HepG2 (cell line): Measurements from ENCODE around the gene HOXC12. TPM values are rescaled to one million over a fixed set of nuclear protein-coding genes. Genes with fewer than 3 reads are reported as not detected.
A peak's percentile ranks its signal among the peaks of the same experiment; 100 is the strongest.

Experiments used
- ATAC-seq: fragments of 200-7000 bp; cut with Tn5 transposase; 3 replicates; pipeline ENCODE4 v1.9.1; 2020; ENCODE audit warnings: mild to moderate bottlenecking, moderate library complexity
- BruUV-seq: library from RNA; stranded (reverse); fragments of 400-500 nt; replicated peaks from 2 replicates; lab custom pipeline; 2021; lab: Mats Ljungman, UMichigan
- CTCF ChIA-PET: fragments of 300-600 bp; formaldehyde crosslinking; extraction: SDS; loops from one replicate; lab custom pipeline; 2021; ENCODE audit warnings: low total read pairs, inconsistent platforms, low intra/inter-chr PET ratio; lab: Yijun Ruan, JAX
- POLR2A ChIA-PET: fragments of 350-600 bp; sonication (Branson Sonifier 250); formaldehyde crosslinking; loops from one replicate; lab custom pipeline; 2020; ENCODE audit warnings: antibody characterized with exemption, inconsistent platforms; lab: Yijun Ruan, JAX
- DNase-seq: peaks from one replicate; pipeline ENCODE4 v3.0.0-alpha.2; 2015; ENCODE audit warnings: low spot score
- FAIRE-seq: peaks from 3 replicates; lab custom pipeline; 2011; peaks lifted over from hg19 to GRCh38; lab: Jason Lieb, UNC
- H2AFZ ChIP-seq: one replicate; pipeline ENCODE4 v1.6.1; 2011; ENCODE audit warnings: low read length, inconsistent platforms
- H3K27ac ChIP-seq: fragments of 300-600 bp; 3 replicates; pipeline ENCODE4 v1.8.0; 2011; ENCODE audit warnings: mixed run types, mild to moderate bottlenecking, mixed read lengths, low read length, inconsistent platforms; ENCODE audit not compliant: insufficient read depth; ENCODE audit errors: extremely low read length
- H3K27me3 ChIP-seq, 2 experiments: fragments of 200-600 bp in 1 of 2; 2 replicates in 1 of 2; 3 replicates in 1 of 2; pipeline versions ENCODE4 v1.6.0 to v1.8.0; 2011; ENCODE audit warnings: low read length in 2 of 2, mild to moderate bottlenecking in 2 of 2, moderate library complexity in 2 of 2, inconsistent platforms in 1 of 2; ENCODE audit not compliant: insufficient read depth in 2 of 2, control insufficient read depth in 1 of 2
- H3K36me3 ChIP-seq, 2 experiments: fragments of 200-600 bp in 1 of 2; replicated peaks in 1 of 2; 2 replicates in 1 of 2; 3 replicates in 1 of 2; pipeline versions ENCODE4 v1.5.1 to v1.8.0; 2011; ENCODE audit warnings: low read length in 2 of 2, inconsistent platforms in 1 of 2; ENCODE audit not compliant: insufficient read depth in 2 of 2, control insufficient read depth in 1 of 2
- H3K4me1 ChIP-seq: 2 replicates; pipeline ENCODE4 v1.5.1; 2012; ENCODE audit warnings: low read length, inconsistent platforms; ENCODE audit not compliant: insufficient read depth
- H3K4me2 ChIP-seq: 2 replicates; pipeline ENCODE4 v1.6.0; 2011; ENCODE audit warnings: low read depth, low read length, inconsistent platforms
- H3K4me3 ChIP-seq, 3 experiments: fragments of 200-600 bp in 1 of 3; sonication (generic), shearing (Covaris generic) in 1 of 3; replicated peaks in 1 of 3; 2 replicates each; pipeline ENCODE4 v1.5.1; 2011 to 2016; ENCODE audit warnings: low read length in 3 of 3, inconsistent platforms in 2 of 3, low read depth in 2 of 3, mild to moderate bottlenecking in 2 of 3, control low read depth in 1 of 3, mixed read lengths in 1 of 3; ENCODE audit not compliant: insufficient read depth in 1 of 3
- H3K79me2 ChIP-seq: one replicate; pipeline ENCODE4 v1.6.1; 2011; ENCODE audit warnings: low read length, inconsistent platforms; ENCODE audit not compliant: insufficient read depth
- H3K9ac ChIP-seq: 2 replicates; pipeline ENCODE4 v1.6.0; 2011; ENCODE audit warnings: mild to moderate bottlenecking, low read depth, low read length, inconsistent platforms; ENCODE audit not compliant: insufficient read depth
- H3K9me3 ChIP-seq: 2 replicates; pipeline ENCODE4 v1.5.1; 2012; ENCODE audit warnings: mild to moderate bottlenecking, low read length
- H4K20me1 ChIP-seq: 2 replicates; pipeline ENCODE4 v1.6.0; 2011; ENCODE audit warnings: inconsistent platforms, mild to moderate bottlenecking, low read length, moderate library complexity; ENCODE audit not compliant: insufficient read depth
- ELF3 ChIP-seq: IDR thresholded peaks from 2 replicates; pipeline ENCODE4 v1.6.1; 2016; ENCODE audit warnings: missing genetic modification reagents, missing compliant biosample characterization
- ERF ChIP-seq: IDR thresholded peaks from 2 replicates; pipeline ENCODE4 v1.6.1; 2018; ENCODE audit warnings: missing biosample characterization, missing genetic modification reagents
- HOXD1 ChIP-seq: sonication (generic); formaldehyde crosslinking; IDR thresholded peaks from 2 replicates; pipeline ENCODE4 v1.5.0; 2020; ENCODE audit warnings: missing genetic modification reagents
- RXRA ChIP-seq: sonication (generic); formaldehyde crosslinking; IDR thresholded peaks from 2 replicates; pipeline ENCODE4 v1.5.1; 2020; ENCODE audit warnings: missing genetic modification reagents
- ZFP82 ChIP-seq: sonication (generic); formaldehyde crosslinking; IDR thresholded peaks from 2 replicates; pipeline ENCODE4 v1.5.1; 2020; ENCODE audit warnings: mild to moderate bottlenecking, missing genetic modification reagents, borderline replicate concordance
- ZKSCAN5 ChIP-seq: sonication (generic); formaldehyde crosslinking; IDR thresholded peaks from 2 replicates; pipeline ENCODE4 v1.5.1; 2020; ENCODE audit warnings: mild to moderate bottlenecking, missing genetic modification reagents
- ZNF7 ChIP-seq: IDR thresholded peaks from 2 replicates; pipeline ENCODE4 v1.6.1; 2016; ENCODE audit warnings: missing biosample characterization, missing genetic modification reagents
- ZNF879 ChIP-seq: sonication (generic); formaldehyde crosslinking; IDR thresholded peaks from 2 replicates; pipeline ENCODE4 v1.8.1; 2023; ENCODE audit warnings: missing genetic modification reagents
- WGBS: methylation state at CpG from one replicate; pipeline ENCODE4 v1.1.6; 2017; ENCODE audit warnings: low lambda C conversion rate; 5-methylcytosine and 5-hydroxymethylcytosine counted together
- in situ Hi-C: cut with HindIII; loops from 2 replicates; pipeline ENCODE4 v1.10.0; 2017; ENCODE audit warnings: low pct_unique_long_range_greater_than_20kb; ENCODE audit not compliant: extremely low pct_ligation_motif_present
- intact Hi-C: fragments of 100-400 bp; cut with micrococcal nuclease; formaldehyde crosslinking; loops from one replicate; pipeline ENCODE4 v1.10.0; 2022; ENCODE audit not compliant: unreplicated experiment
- polyA plus RNA-seq, 8 experiments: library from polyadenylated mRNA; depleted of rRNA in 3 of 8; stranded (reverse) in 7 of 8; unstranded in 1 of 8; fragments of >200 nt; fragmentation: Illumina TruSeq in 4 of 8; extraction: Trizol in 4 of 8; gene quantifications; 2 replicates each; pipeline versions ENCODE4 v1.2.1 to v1.2.3, GENCODE V29; 2011 to 2016; ENCODE audit warnings: low read depth in 4 of 8, missing spikeins in 1 of 8, mixed read lengths in 1 of 8; ENCODE audit not compliant: insufficient read depth in 1 of 8
- total RNA-seq, 5 experiments: library from RNA; depleted of rRNA; stranded (reverse); fragments of >200 nt; fragmentation: Illumina TruSeq; extraction: Trizol; gene quantifications; 2 replicates each; pipeline ENCODE4 v1.2.3, GENCODE V29; 2016; ENCODE audit warnings: low read depth in 1 of 5
- TF ChIP-seq, protein P1 (sequence below): sonication (generic); formaldehyde crosslinking; IDR thresholded peaks from 2 replicates; pipeline ENCODE4 v1.4.0; 2020; ENCODE audit warnings: missing genetic modification reagents, borderline replicate concordance
- TF ChIP-seq, protein P2 (sequence below): sonication (generic); formaldehyde crosslinking; IDR thresholded peaks from 2 replicates; pipeline ENCODE4 v1.4.0; 2020; ENCODE audit warnings: missing genetic modification reagents
- TF ChIP-seq, protein P3 (sequence below): sonication (generic); formaldehyde crosslinking; IDR thresholded peaks from 2 replicates; pipeline ENCODE4 v1.4.0; 2020; ENCODE audit warnings: missing genetic modification reagents
- TF ChIP-seq, protein P4 (sequence below): sonication (generic); formaldehyde crosslinking; conservative IDR thresholded peaks from 2 replicates; pipeline ENCODE4 v1.8.1; 2023; ENCODE audit warnings: missing genetic modification reagents
- TF ChIP-seq, protein P5 (sequence below): sonication (generic); formaldehyde crosslinking; IDR thresholded peaks from 2 replicates; pipeline ENCODE4 v1.4.0; 2020; ENCODE audit warnings: mild to moderate bottlenecking, low read depth, missing genetic modification reagents

Gene HOXC12
- total and polyA plus RNA-seq, 2 of the 13 experiments (the other 11 are each of a cell fraction or from before 2014, with no cell fraction given) = not detected

DNA sequence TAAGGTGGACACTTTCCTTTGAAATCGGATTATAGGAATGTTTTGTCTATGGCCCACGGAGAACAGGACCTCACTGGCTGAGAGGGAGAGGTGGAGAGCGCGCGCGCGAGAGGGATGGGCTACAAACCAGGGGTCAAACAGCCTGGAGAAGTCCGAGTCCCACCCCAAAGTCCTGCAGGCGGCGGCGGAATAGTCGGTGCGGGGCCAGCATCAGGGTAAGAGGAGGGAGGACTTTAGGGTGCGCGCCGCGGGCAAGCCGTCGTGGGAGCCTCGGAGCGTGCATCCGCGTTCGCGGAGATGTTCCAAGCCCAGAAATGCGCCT, 50.8 kb downstream of the HOXC12 start:
- ATAC-seq (peak; percentile 19; the same call in 2 of the 3 replicates), FAIRE-seq (no peak), DNase-seq (no peak)
- H3K9me3 ChIP-seq = no peaks in the 10 kb centered on the region
- ChIA-PET CTCF (interaction anchor here (1.1 to 3.3 kb wide), 6 partner anchors 16 to 210 kb away, joined by 3 to 48 read pairs (median 12); no protein-coding TSS in a partner anchor), POLR2A (interaction anchor here (0.7 to 1.4 kb wide), 3 partner anchors 189 to 275 kb away, joined by 3 read pairs; partner anchors contain the start of genes CBX5 and HNRNPA1)
- intact Hi-C loops = loop anchor here (10.0 kb wide), 1 partner anchor 359 kb away; the partner anchor contains the start of gene GPR84
- H3K9ac ChIP-seq = no peak overlapping the region
- H3K4me1 ChIP-seq = peaks cover 25% of the 10 kb centered on the region
- TF ChIP-seq ZNF7 (CRISPR knock-in tag) = no peak
- TF ChIP-seq HOXD1 = no peak
- no peak for TF ChIP-seq ERF (CRISPR knock-in tag)
- no peak for TF ChIP-seq RXRA (CRISPR knock-in tag)
- TF ChIP-seq, protein P1, sequence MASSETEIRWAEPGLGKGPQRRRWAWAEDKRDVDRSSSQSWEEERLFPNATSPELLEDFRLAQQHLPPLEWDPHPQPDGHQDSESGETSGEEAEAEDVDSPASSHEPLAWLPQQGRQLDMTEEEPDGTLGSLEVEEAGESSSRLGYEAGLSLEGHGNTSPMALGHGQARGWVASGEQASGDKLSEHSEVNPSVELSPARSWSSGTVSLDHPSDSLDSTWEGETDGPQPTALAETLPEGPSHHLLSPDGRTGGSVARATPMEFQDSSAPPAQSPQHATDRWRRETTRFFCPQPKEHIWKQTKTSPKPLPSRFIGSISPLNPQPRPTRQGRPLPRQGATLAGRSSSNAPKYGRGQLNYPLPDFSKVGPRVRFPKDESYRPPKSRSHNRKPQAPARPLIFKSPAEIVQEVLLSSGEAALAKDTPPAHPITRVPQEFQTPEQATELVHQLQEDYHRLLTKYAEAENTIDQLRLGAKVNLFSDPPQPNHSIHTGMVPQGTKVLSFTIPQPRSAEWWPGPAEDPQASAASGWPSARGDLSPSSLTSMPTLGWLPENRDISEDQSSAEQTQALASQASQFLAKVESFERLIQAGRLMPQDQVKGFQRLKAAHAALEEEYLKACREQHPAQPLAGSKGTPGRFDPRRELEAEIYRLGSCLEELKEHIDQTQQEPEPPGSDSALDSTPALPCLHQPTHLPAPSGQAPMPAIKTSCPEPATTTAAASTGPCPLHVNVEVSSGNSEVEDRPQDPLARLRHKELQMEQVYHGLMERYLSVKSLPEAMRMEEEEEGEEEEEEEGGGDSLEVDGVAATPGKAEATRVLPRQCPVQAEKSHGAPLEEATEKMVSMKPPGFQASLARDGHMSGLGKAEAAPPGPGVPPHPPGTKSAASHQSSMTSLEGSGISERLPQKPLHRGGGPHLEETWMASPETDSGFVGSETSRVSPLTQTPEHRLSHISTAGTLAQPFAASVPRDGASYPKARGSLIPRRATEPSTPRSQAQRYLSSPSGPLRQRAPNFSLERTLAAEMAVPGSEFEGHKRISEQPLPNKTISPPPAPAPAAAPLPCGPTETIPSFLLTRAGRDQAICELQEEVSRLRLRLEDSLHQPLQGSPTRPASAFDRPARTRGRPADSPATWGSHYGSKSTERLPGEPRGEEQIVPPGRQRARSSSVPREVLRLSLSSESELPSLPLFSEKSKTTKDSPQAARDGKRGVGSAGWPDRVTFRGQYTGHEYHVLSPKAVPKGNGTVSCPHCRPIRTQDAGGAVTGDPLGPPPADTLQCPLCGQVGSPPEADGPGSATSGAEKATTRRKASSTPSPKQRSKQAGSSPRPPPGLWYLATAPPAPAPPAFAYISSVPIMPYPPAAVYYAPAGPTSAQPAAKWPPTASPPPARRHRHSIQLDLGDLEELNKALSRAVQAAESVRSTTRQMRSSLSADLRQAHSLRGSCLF (CRISPR knock-in tag) = no peak
- no peak for TF ChIP-seq ELF3 (CRISPR knock-in tag)
- TF ChIP-seq, protein P2, sequence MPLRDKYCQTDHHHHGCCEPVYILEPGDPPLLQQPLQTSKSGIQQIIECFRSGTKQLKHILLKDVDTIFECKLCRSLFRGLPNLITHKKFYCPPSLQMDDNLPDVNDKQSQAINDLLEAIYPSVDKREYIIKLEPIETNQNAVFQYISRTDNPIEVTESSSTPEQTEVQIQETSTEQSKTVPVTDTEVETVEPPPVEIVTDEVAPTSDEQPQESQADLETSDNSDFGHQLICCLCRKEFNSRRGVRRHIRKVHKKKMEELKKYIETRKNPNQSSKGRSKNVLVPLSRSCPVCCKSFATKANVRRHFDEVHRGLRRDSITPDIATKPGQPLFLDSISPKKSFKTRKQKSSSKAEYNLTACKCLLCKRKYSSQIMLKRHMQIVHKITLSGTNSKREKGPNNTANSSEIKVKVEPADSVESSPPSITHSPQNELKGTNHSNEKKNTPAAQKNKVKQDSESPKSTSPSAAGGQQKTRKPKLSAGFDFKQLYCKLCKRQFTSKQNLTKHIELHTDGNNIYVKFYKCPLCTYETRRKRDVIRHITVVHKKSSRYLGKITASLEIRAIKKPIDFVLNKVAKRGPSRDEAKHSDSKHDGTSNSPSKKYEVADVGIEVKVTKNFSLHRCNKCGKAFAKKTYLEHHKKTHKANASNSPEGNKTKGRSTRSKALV = no peak
- TF ChIP-seq ZNF879 (CRISPR knock-in tag) = no peak
- no peak for TF ChIP-seq ZKSCAN5 (CRISPR knock-in tag)
- TF ChIP-seq, protein P3, sequence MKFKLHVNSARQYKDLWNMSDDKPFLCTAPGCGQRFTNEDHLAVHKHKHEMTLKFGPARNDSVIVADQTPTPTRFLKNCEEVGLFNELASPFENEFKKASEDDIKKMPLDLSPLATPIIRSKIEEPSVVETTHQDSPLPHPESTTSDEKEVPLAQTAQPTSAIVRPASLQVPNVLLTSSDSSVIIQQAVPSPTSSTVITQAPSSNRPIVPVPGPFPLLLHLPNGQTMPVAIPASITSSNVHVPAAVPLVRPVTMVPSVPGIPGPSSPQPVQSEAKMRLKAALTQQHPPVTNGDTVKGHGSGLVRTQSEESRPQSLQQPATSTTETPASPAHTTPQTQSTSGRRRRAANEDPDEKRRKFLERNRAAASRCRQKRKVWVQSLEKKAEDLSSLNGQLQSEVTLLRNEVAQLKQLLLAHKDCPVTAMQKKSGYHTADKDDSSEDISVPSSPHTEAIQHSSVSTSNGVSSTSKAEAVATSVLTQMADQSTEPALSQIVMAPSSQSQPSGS (CRISPR knock-in tag) = no peak
- TF ChIP-seq, protein P4, sequence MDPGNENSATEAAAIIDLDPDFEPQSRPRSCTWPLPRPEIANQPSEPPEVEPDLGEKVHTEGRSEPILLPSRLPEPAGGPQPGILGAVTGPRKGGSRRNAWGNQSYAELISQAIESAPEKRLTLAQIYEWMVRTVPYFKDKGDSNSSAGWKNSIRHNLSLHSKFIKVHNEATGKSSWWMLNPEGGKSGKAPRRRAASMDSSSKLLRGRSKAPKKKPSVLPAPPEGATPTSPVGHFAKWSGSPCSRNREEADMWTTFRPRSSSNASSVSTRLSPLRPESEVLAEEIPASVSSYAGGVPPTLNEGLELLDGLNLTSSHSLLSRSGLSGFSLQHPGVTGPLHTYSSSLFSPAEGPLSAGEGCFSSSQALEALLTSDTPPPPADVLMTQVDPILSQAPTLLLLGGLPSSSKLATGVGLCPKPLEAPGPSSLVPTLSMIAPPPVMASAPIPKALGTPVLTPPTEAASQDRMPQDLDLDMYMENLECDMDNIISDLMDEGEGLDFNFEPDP = no peak
- TF ChIP-seq, protein P5, sequence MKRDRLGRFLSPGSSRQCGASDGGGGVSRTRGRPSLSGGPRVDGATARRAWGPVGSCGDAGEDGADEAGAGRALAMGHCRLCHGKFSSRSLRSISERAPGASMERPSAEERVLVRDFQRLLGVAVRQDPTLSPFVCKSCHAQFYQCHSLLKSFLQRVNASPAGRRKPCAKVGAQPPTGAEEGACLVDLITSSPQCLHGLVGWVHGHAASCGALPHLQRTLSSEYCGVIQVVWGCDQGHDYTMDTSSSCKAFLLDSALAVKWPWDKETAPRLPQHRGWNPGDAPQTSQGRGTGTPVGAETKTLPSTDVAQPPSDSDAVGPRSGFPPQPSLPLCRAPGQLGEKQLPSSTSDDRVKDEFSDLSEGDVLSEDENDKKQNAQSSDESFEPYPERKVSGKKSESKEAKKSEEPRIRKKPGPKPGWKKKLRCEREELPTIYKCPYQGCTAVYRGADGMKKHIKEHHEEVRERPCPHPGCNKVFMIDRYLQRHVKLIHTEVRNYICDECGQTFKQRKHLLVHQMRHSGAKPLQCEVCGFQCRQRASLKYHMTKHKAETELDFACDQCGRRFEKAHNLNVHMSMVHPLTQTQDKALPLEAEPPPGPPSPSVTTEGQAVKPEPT (CRISPR knock-in tag) = no peak
- TF ChIP-seq ZFP82 (CRISPR knock-in tag) = no peak
- WGBS = 14% methylated on average over 26 of the region's 26 CpGs
- no peak overlapping the region for H2AFZ ChIP-seq
- no peak overlapping the region for H3K27ac ChIP-seq
- H3K79me2 ChIP-seq = no peaks in the 10 kb centered on the region
- H3K4me3 ChIP-seq = peak overlapping the region in 1 of 3 experiments; percentile 42; a peak in 3 of 6 replicates
- no peaks in the 10 kb centered on the region for H3K36me3 ChIP-seq
- H3K4me2 ChIP-seq = peak overlapping the region; percentile 73
- no peaks in the 10 kb centered on the region for H4K20me1 ChIP-seq
- H3K27me3 ChIP-seq = peaks cover 29 to 91% of the 10 kb centered on the region in 2 experiments
- no TSS peak for BruUV-seq
- in situ Hi-C loops = no loop called here
